ENCODE data around the gene CEP57L1. TPM values are rescaled to one million over a fixed set of nuclear protein-coding genes. Genes with fewer than 3 reads are reported as not detected.

The CEP57L1 gene
- total and polyA plus RNA-seq, 4 donors: 3.8 to 22.1 (median 10.2) TPM

- Histone ChIP-seq H3K9ac (ENCODE audit: low read depth in 1 of 2, low read length in 2 of 2) (no peak overlapping the region), H3K27me3 (ENCODE audit: control insufficient read depth in 4 of 4, insufficient read depth in 4 of 4, low read length in 3 of 4) (no peaks in the 10 kb centered on the region), H3K36me3 (ENCODE audit: control insufficient read depth in 4 of 4, insufficient read depth in 3 of 4, low read depth in 1 of 4, low read length in 3 of 4) (no peaks in the 10 kb centered on the region), H3K4me1 (ENCODE audit: control insufficient read depth in 4 of 4, insufficient read depth in 4 of 4, low read length in 3 of 4) (peaks cover 0 to 5% (median 3%) of the 10 kb centered on the region in 4 donors), H3K4me3 (ENCODE audit: low read depth in 1 of 3, low read length in 3 of 3) (no peak overlapping the region), H3K27ac (ENCODE audit: low read depth in 1 of 2, low read length in 2 of 2) (no peak overlapping the region), H3K9me3 (ENCODE audit: control insufficient read depth in 4 of 4, low read length in 3 of 4) (no peaks in the 10 kb centered on the region)
- WGBS: 67% methylated on average over 3 of the region's 3 CpGs
- DNase-seq (ENCODE audit: low spot score): no peak
- TF ChIP-seq FOXA1 (IDR thresholded peaks at IDR 0.05): no peak
- TF ChIP-seq GABPA (IDR thresholded peaks at IDR 0.05 in 1 of 2, conservative IDR thresholded peaks at IDR 0.05 in 1 of 2): no peak
- TF ChIP-seq RXRA (IDR thresholded peaks at IDR 0.05): no peak
- TF ChIP-seq FOXA2 (IDR thresholded peaks at IDR 0.05): no peak
- no peak for TF ChIP-seq REST (IDR thresholded peaks at IDR 0.05)
- TF ChIP-seq HNF4A (conservative IDR thresholded peaks at IDR 0.05): no peak
- no peak for TF ChIP-seq MAX (IDR thresholded peaks at IDR 0.05)
Measured at GRCh38 chr6:109076377-109076776, 18.9 kb upstream of the CEP57L1 start.

- Histone ChIP-seq H3K36me3 (ENCODE audit: control insufficient read depth in 4 of 4, insufficient read depth in 3 of 4, low read depth in 1 of 4, low read length in 3 of 4) (peaks cover 0 to 2% (median under 1%) of the 10 kb centered on the region in 4 donors), H3K27ac (ENCODE audit: low read depth in 1 of 2, low read length in 2 of 2) (no peak overlapping the region), H3K9me3 (ENCODE audit: control insufficient read depth in 4 of 4, low read length in 3 of 4) (no peaks in the 10 kb centered on the region), H3K9ac (ENCODE audit: low read depth in 1 of 2, low read length in 2 of 2) (no peak overlapping the region), H3K4me3 (ENCODE audit: low read depth in 1 of 3, low read length in 3 of 3) (no peak overlapping the region), H3K4me1 (ENCODE audit: control insufficient read depth in 4 of 4, insufficient read depth in 4 of 4, low read length in 3 of 4) (peaks cover 0 to 3% (median under 1%) of the 10 kb centered on the region in 4 donors), H3K27me3 (ENCODE audit: control insufficient read depth in 4 of 4, insufficient read depth in 4 of 4, low read length in 3 of 4) (no peaks in the 10 kb centered on the region)
- no peak for DNase-seq (ENCODE audit: low spot score)
- WGBS: 65% methylated on average over 4 of the region's 4 CpGs
- TF ChIP-seq SP1 (IDR thresholded peaks at IDR 0.05) (no peak), RAD21 (IDR thresholded peaks at IDR 0.05) (no peak), FOXA2 (IDR thresholded peaks at IDR 0.05) (no peak), HNF4G (IDR thresholded peaks at IDR 0.05) (no peak), RXRA (IDR thresholded peaks at IDR 0.05) (no peak), TAF1 (conservative IDR thresholded peaks at IDR 0.05) (no peak)
Measured at GRCh38 chr6:109079981-109080380, 15.3 kb upstream of the CEP57L1 start.

- peaks cover 0 to 3% (median under 1%) of the 10 kb centered on the region in 4 donors for H3K4me1 ChIP-seq (ENCODE audit: control insufficient read depth in 4 of 4, insufficient read depth in 4 of 4, low read length in 3 of 4)
- H3K36me3 ChIP-seq (ENCODE audit: control insufficient read depth in 4 of 4, insufficient read depth in 3 of 4, low read depth in 1 of 4, low read length in 3 of 4): peaks cover 0 to 4% (median under 1%) of the 10 kb centered on the region in 4 donors
- no peak overlapping the region for H3K4me3 ChIP-seq (ENCODE audit: low read depth in 1 of 3, low read length in 3 of 3)
- no peak overlapping the region for H3K9ac ChIP-seq (ENCODE audit: low read depth in 1 of 2, low read length in 2 of 2)
- DNase-seq (ENCODE audit: low spot score): no peak
- H3K9me3 ChIP-seq (ENCODE audit: control insufficient read depth in 4 of 4, low read length in 3 of 4): no peaks in the 10 kb centered on the region
- WGBS: 90% methylated on average over 1 of the region's 1 CpG
- TF ChIP-seq REST (IDR thresholded peaks at IDR 0.05) (no peak), FOXA2 (IDR thresholded peaks at IDR 0.05) (no peak), ZBTB33 (IDR thresholded peaks at IDR 0.05) (no peak), RXRA (IDR thresholded peaks at IDR 0.05) (no peak), JUND (IDR thresholded peaks at IDR 0.05) (no peak), MAX (IDR thresholded peaks at IDR 0.05) (no peak), TAF1 (conservative IDR thresholded peaks at IDR 0.05) (no peak)
- no peak overlapping the region for H3K27ac ChIP-seq (ENCODE audit: low read depth in 1 of 2, low read length in 2 of 2)
- H3K27me3 ChIP-seq (ENCODE audit: control insufficient read depth in 4 of 4, insufficient read depth in 4 of 4, low read length in 3 of 4): no peaks in the 10 kb centered on the region
Measured at GRCh38 chr6:109081026-109081425, 14.3 kb upstream of the CEP57L1 start.

All from liver (tissue), 9 donors.